IMR-90 (cell line): ENCODE measurements around the gene TTF2. TPM values are rescaled to one million over a fixed set of nuclear protein-coding genes. Genes with fewer than 3 reads are reported as not detected.
A peak's percentile ranks its signal among the peaks of the same experiment; 100 is the strongest.

Experiments
- ATAC-seq: fragments of 200-7000 bp; cut with Tn5 transposase; 2 replicates; pipeline ENCODE4 v1.9.1; 2020; ENCODE audit warnings: low read depth, mild to moderate bottlenecking, moderate library complexity
- BruUV-seq: library from RNA; stranded (reverse); fragments of 400-500 nt; replicated peaks from 2 replicates; lab custom pipeline; 2021; lab: Mats Ljungman, UMichigan
- CTCF ChIA-PET: fragments of 300-600 bp; formaldehyde crosslinking; extraction: SDS; loops from one replicate; lab custom pipeline; 2021; ENCODE audit warnings: antibody characterized with exemption; lab: Yijun Ruan, JAX
- POLR2A ChIA-PET: fragments of 300-600 bp; sonication (Branson Sonifier 250); formaldehyde crosslinking; loops from one replicate; lab custom pipeline; 2022; ENCODE audit warnings: antibody characterized with exemption; ENCODE audit not compliant: unreplicated experiment; lab: Charles Lee
- DNase-seq: peaks from one replicate; pipeline ENCODE4 v3.0.0; 2013
- H2AFZ ChIP-seq: replicated peaks from 2 replicates; pipeline ENCODE3; 2013; ENCODE audit warnings: low read length, mild to moderate bottlenecking; ENCODE audit not compliant: poor library complexity
- H2AK5ac ChIP-seq: 2 replicates; pipeline ENCODE4 v1.6.1; 2013; ENCODE audit warnings: low read depth, low read length, inconsistent platforms
- H2AK9ac ChIP-seq: replicated peaks from 2 replicates; pipeline ENCODE3; 2013; ENCODE audit warnings: mild to moderate bottlenecking, low read depth, low read length, moderate library complexity; ENCODE audit not compliant: poor library complexity
- H2BK120ac ChIP-seq: 2 replicates; pipeline ENCODE4 v1.6.1; 2013; ENCODE audit warnings: low read depth, low read length, inconsistent platforms
- H2BK15ac ChIP-seq: 3 replicates; pipeline ENCODE4 v1.6.1; 2013; ENCODE audit warnings: low read depth, low read length, inconsistent platforms
- H2BK20ac ChIP-seq: 2 replicates; pipeline ENCODE4 v1.6.1; 2013; ENCODE audit warnings: low read depth, mild to moderate bottlenecking, inconsistent platforms, low read length, moderate library complexity
- H2BK5ac ChIP-seq: 2 replicates; pipeline ENCODE4 v1.6.1; 2013; ENCODE audit warnings: mild to moderate bottlenecking, low read depth, low read length, inconsistent platforms; ENCODE audit not compliant: poor library complexity, severe bottlenecking
- H3K14ac ChIP-seq: replicated peaks from 2 replicates; pipeline ENCODE4 v1.6.1; 2013; ENCODE audit warnings: low read depth, low read length, inconsistent platforms
- H3K18ac ChIP-seq: 2 replicates; pipeline ENCODE4 v1.6.1; 2013; ENCODE audit warnings: low read depth, low read length, control low read depth
- H3K23ac ChIP-seq: 2 replicates; pipeline ENCODE4 v1.6.1; 2013; ENCODE audit warnings: low read depth, low read length, inconsistent platforms
- H3K27ac ChIP-seq: 2 replicates; pipeline ENCODE4 v1.5.1; 2013; ENCODE audit warnings: mild to moderate bottlenecking, control low read depth, low read length; ENCODE audit not compliant: insufficient read depth
- H3K27me3 ChIP-seq: 2 replicates; pipeline ENCODE4 v1.6.1; 2013; ENCODE audit warnings: low read length; ENCODE audit not compliant: control insufficient read depth, insufficient read depth
- H3K36me3 ChIP-seq: 2 replicates; pipeline ENCODE4 v1.6.1; 2013; ENCODE audit warnings: low read length, mixed read lengths; ENCODE audit not compliant: control insufficient read depth, insufficient read depth
- H3K4ac ChIP-seq: 2 replicates; pipeline ENCODE4 v1.6.1; 2013; ENCODE audit warnings: low read depth, low read length, inconsistent platforms
- H3K4me1 ChIP-seq: 2 replicates; pipeline ENCODE4 v1.6.1; 2013; ENCODE audit warnings: low read length, mixed read lengths; ENCODE audit not compliant: control insufficient read depth, insufficient read depth
- H3K4me2 ChIP-seq: 2 replicates; pipeline ENCODE4 v1.6.1; 2013; ENCODE audit warnings: low read depth, mild to moderate bottlenecking, control low read depth, low read length, moderate library complexity
- H3K4me3 ChIP-seq: 2 replicates; pipeline ENCODE4 v1.5.1; 2013; ENCODE audit warnings: low read depth, mild to moderate bottlenecking, control low read depth, low read length, moderate library complexity; ENCODE audit not compliant: insufficient read depth
- H3K56ac ChIP-seq: 2 replicates; pipeline ENCODE4 v1.6.1; 2013; ENCODE audit warnings: low read length, inconsistent platforms; ENCODE audit not compliant: insufficient read depth; ENCODE audit errors: extremely low read depth
- H3K79me1 ChIP-seq, 2 experiments: 2 replicates each; pipeline ENCODE4 v1.6.1; 2013; ENCODE audit warnings: low read length in 2 of 2, inconsistent platforms in 1 of 2, low read depth in 1 of 2
- H3K9ac ChIP-seq: 2 replicates; pipeline ENCODE4 v1.6.1; 2013; ENCODE audit warnings: low read depth, low read length, control low read depth
- H3K9me1 ChIP-seq: 2 replicates; pipeline ENCODE4 v1.6.1; 2013; ENCODE audit warnings: low read length, inconsistent platforms; ENCODE audit not compliant: insufficient read depth
- H3K9me3 ChIP-seq: 2 replicates; pipeline ENCODE4 v1.6.1; 2013; ENCODE audit warnings: low read length; ENCODE audit not compliant: control insufficient read depth, insufficient read depth
- H4K20me1 ChIP-seq: 2 replicates; pipeline ENCODE4 v1.6.1; 2013; ENCODE audit warnings: low read length, inconsistent platforms; ENCODE audit not compliant: insufficient read depth
- H4K5ac ChIP-seq: 2 replicates; pipeline ENCODE4 v1.6.1; 2013; ENCODE audit warnings: mild to moderate bottlenecking, low read depth, low read length, control low read depth
- H4K8ac ChIP-seq, 2 experiments: 2 replicates each; pipeline ENCODE4 v1.6.1; 2013; ENCODE audit warnings: low read depth in 2 of 2, low read length in 2 of 2, control low read depth in 1 of 2, inconsistent platforms in 1 of 2
- H4K91ac ChIP-seq: 2 replicates; pipeline ENCODE4 v1.6.1; 2013; ENCODE audit warnings: low read depth, low read length, inconsistent platforms; ENCODE audit not compliant: insufficient read depth
- CEBPB ChIP-seq: IDR thresholded peaks from 2 replicates; pipeline ENCODE4 v1.6.1; 2012; ENCODE audit warnings: low read depth, low read length, improper control_type of control experiment
- FOS ChIP-seq: fragments of 150-350 bp; IDR thresholded peaks from 2 replicates; pipeline ENCODE4 v1.6.1; 2016; ENCODE audit warnings: low read depth, low read length
- MAZ ChIP-seq: IDR thresholded peaks from 2 replicates; pipeline ENCODE4 v1.6.1; 2012; ENCODE audit warnings: low read depth, mild to moderate bottlenecking, low read length, improper control_type of control experiment, moderate library complexity, borderline replicate concordance
- NFE2L2 ChIP-seq: fragments of 150-350 bp; IDR thresholded peaks from 2 replicates; pipeline ENCODE4 v1.6.1; 2016; ENCODE audit warnings: low read depth, mild to moderate bottlenecking, low read length
- POLR2A ChIP-seq: IDR thresholded peaks from 2 replicates; pipeline ENCODE4 v1.6.1; 2012; ENCODE audit warnings: mild to moderate bottlenecking, low read depth, low read length
- RAD21 ChIP-seq: IDR thresholded peaks from 2 replicates; pipeline ENCODE4 v1.6.1; 2012; ENCODE audit warnings: low read length, improper control_type of control experiment
- WGBS, 2 experiments: methylation state at CpG; one replicate each; pipeline versions ENCODE4 v1.1.5 to v1.1.7; 2013; ENCODE audit warnings: missing lambda C conversion rate in 2 of 2; ENCODE audit not compliant: insufficient read length in 1 of 2; ENCODE audit errors: extremely low coverage in 2 of 2; 5-methylcytosine and 5-hydroxymethylcytosine counted together
- dilution Hi-C: fragments of 300-500 bp; cut with HindIII; formaldehyde crosslinking; loops from one replicate; pipeline ENCODE4 v1.14.3; 2018; ENCODE audit warnings: low sequenced_read_pairs; ENCODE audit not compliant: unreplicated experiment
- in situ Hi-C: fragments of 300-500 bp; cut with MboI; formaldehyde crosslinking; loops from 3 replicates; pipeline ENCODE4 v1.14.3; 2019; ENCODE audit warnings: low sequenced_read_pairs, inconsistent platforms, mixed read lengths
- intact Hi-C: fragments of 100-400 bp; cut with micrococcal nuclease; formaldehyde crosslinking; loops from 2 replicates; pipeline ENCODE4 v1.10.0; 2022
- polyA plus RNA-seq, 3 experiments: library from polyadenylated mRNA; depleted of rRNA; stranded (reverse); fragments of >200 nt; gene quantifications; 2 replicates each; pipeline ENCODE4 v1.2.3, GENCODE V29; 2012; ENCODE audit warnings: low replicate concordance in 1 of 3
- total RNA-seq: library from RNA; depleted of rRNA; stranded (reverse); fragments of >200 nt; gene quantifications from 2 replicates; pipeline ENCODE4 v1.2.3, GENCODE V29; 2012
- TF ChIP-seq, protein P1 (sequence below): fragments of 150-350 bp; IDR thresholded peaks from 2 replicates; pipeline ENCODE4 v1.6.1; 2016; ENCODE audit warnings: low read depth, mild to moderate bottlenecking, low read length, moderate library complexity, borderline replicate concordance
- TF ChIP-seq, protein P2 (sequence below): conservative IDR thresholded peaks from 2 replicates; pipeline ENCODE4 v1.5.1; 2012; ENCODE audit warnings: mild to moderate bottlenecking, low read depth, low read length, improper control_type of control experiment
- TF ChIP-seq, protein P3 (sequence below): fragments of 150-350 bp; IDR thresholded peaks from 2 replicates; pipeline ENCODE4 v1.6.1; 2017; ENCODE audit warnings: mild to moderate bottlenecking, antibody characterized with exemption, low read length, low read depth

The TTF2 gene
- total and polyA plus RNA-seq, 2 of the 4 experiments (the other 2 are of a cell fraction): 11.5 to 14.7 TPM

DNA sequence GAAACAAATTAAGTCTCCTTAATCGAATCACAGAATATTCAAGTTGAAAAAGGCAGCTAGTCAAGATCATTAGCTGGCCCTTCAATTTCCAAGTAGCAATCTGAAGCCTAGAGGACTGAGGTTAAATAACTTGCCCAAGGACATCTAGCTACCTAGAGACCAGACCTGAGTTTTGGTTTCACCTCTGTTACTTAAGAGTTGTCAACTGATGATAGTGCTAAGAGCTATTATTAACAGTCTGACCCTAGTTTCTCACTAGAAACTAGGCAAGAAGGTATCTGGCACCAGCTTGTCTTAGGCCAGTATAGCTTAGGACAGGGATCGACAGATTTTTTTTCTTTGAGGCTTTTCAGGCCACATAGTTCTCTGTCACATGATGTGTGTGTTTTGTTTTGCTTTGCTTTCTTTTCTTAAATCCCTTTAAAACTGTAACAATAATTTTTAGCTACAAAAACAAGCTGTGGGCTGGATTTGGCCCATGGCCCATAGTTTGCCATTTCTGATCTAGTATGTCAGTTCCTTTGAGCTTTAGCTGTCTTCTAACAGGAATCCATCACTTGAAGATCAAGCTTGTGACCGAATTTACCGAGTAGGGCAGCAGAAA lies 38.3 kb downstream of the TTF2 start:
- Histone ChIP-seq H3K4ac (peak overlapping the region; percentile 32; the same call in 1 of the 2 replicates), H3K27me3 (no peaks in the 10 kb centered on the region), H3K27ac (no peak overlapping the region), H3K9me3 (no peaks in the 10 kb centered on the region), H2AK5ac (no peak overlapping the region), H2BK120ac (no peak overlapping the region; the same call in 1 of the 2 replicates), H3K23ac (no peak overlapping the region), H4K91ac (no peak overlapping the region), H3K4me3 (no peak overlapping the region), H2BK5ac (no peak overlapping the region), H3K4me1 (peaks cover 20% of the 10 kb centered on the region), H2AK9ac (no peak overlapping the region), H3K56ac (no peak overlapping the region), H2AFZ (no peak overlapping the region), H3K14ac (no peak overlapping the region), H3K36me3 (peaks cover 6% of the 10 kb centered on the region), H4K5ac (no peak overlapping the region; the same call in 1 of the 2 replicates), H4K8ac (no peak overlapping the region), H4K20me1 (no peaks in the 10 kb centered on the region), H2BK20ac (peak overlapping the region; percentile 2; the same call in 1 of the 2 replicates), H3K9me1 (peaks cover 20% of the 10 kb centered on the region), H3K18ac (no peak overlapping the region; the same call in 1 of the 2 replicates), H3K4me2 (no peak overlapping the region), H2BK15ac (no peak overlapping the region; the same call in 2 of the 3 replicates), H3K79me1 (peaks cover 0 to 8% of the 10 kb centered on the region in 2 experiments; a peak in 1 of 4 replicates), H3K9ac (no peak overlapping the region)
- WGBS, 2 experiments: no CpG with 5 or more reads among the region's 4 CpGs
- ATAC-seq (no peak), DNase-seq (no peak)
- BruUV-seq: no TSS peak
- TF ChIP-seq CEBPB: no peak
- no peak for TF ChIP-seq POLR2A
- TF ChIP-seq, protein P1, sequence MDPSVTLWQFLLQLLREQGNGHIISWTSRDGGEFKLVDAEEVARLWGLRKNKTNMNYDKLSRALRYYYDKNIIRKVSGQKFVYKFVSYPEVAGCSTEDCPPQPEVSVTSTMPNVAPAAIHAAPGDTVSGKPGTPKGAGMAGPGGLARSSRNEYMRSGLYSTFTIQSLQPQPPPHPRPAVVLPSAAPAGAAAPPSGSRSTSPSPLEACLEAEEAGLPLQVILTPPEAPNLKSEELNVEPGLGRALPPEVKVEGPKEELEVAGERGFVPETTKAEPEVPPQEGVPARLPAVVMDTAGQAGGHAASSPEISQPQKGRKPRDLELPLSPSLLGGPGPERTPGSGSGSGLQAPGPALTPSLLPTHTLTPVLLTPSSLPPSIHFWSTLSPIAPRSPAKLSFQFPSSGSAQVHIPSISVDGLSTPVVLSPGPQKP: no peak
- TF ChIP-seq, protein P2, sequence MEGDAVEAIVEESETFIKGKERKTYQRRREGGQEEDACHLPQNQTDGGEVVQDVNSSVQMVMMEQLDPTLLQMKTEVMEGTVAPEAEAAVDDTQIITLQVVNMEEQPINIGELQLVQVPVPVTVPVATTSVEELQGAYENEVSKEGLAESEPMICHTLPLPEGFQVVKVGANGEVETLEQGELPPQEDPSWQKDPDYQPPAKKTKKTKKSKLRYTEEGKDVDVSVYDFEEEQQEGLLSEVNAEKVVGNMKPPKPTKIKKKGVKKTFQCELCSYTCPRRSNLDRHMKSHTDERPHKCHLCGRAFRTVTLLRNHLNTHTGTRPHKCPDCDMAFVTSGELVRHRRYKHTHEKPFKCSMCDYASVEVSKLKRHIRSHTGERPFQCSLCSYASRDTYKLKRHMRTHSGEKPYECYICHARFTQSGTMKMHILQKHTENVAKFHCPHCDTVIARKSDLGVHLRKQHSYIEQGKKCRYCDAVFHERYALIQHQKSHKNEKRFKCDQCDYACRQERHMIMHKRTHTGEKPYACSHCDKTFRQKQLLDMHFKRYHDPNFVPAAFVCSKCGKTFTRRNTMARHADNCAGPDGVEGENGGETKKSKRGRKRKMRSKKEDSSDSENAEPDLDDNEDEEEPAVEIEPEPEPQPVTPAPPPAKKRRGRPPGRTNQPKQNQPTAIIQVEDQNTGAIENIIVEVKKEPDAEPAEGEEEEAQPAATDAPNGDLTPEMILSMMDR: no peak
- TF ChIP-seq, protein P3, sequence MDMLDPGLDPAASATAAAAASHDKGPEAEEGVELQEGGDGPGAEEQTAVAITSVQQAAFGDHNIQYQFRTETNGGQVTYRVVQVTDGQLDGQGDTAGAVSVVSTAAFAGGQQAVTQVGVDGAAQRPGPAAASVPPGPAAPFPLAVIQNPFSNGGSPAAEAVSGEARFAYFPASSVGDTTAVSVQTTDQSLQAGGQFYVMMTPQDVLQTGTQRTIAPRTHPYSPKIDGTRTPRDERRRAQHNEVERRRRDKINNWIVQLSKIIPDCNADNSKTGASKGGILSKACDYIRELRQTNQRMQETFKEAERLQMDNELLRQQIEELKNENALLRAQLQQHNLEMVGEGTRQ: no peak
- TF ChIP-seq RAD21: no peak
- TF ChIP-seq MAZ: no peak
- TF ChIP-seq FOS: no peak
- no peak for TF ChIP-seq NFE2L2
- in situ Hi-C loops (no loop called here), intact Hi-C loops (no loop called here), dilution Hi-C loops (no loop called here)
- ChIA-PET POLR2A (no interaction called here), CTCF (no interaction called here)
